Measurements from ENCODE around the gene RIC8B. TPM values are rescaled to one million over a fixed set of nuclear protein-coding genes. Genes with fewer than 3 reads are reported as not detected.

Gene RIC8B
- total RNA-seq, 1 donor from 2014 or later: 17.0 TPM

DNA sequence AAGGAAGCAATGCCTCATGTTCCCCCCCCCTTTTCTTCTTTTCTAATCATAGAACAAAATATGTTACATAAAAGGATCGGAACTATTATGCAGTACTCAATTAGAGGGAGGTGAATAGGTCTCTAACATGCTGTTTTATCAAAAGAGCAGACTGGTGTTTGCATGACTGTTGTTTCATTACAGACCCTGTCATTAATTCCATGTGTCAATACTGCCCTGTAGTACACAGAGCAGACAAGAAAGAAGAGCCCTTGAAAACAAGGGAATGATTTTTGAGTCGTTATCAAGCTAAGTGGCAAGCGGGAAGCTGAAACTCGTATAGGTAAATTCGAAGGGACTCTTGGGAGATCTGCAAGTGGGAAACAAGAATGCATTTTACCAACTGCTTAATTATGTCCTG is 104.3 kb downstream of the RIC8B start:
- DNase-seq (ENCODE audit: extremely low spot score, unreplicated experiment): no peak
- TF ChIP-seq, protein P1, sequence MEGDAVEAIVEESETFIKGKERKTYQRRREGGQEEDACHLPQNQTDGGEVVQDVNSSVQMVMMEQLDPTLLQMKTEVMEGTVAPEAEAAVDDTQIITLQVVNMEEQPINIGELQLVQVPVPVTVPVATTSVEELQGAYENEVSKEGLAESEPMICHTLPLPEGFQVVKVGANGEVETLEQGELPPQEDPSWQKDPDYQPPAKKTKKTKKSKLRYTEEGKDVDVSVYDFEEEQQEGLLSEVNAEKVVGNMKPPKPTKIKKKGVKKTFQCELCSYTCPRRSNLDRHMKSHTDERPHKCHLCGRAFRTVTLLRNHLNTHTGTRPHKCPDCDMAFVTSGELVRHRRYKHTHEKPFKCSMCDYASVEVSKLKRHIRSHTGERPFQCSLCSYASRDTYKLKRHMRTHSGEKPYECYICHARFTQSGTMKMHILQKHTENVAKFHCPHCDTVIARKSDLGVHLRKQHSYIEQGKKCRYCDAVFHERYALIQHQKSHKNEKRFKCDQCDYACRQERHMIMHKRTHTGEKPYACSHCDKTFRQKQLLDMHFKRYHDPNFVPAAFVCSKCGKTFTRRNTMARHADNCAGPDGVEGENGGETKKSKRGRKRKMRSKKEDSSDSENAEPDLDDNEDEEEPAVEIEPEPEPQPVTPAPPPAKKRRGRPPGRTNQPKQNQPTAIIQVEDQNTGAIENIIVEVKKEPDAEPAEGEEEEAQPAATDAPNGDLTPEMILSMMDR (IDR thresholded peaks at IDR 0.05): no peak
- H3K27me3 Mint-ChIP-seq (ENCODE audit: unreplicated experiment): no peaks in the 10 kb centered on the region
- no peak overlapping the region for H3K27ac Mint-ChIP-seq (ENCODE audit: unreplicated experiment)
- no peak overlapping the region for H3K4me3 Mint-ChIP-seq (ENCODE audit: unreplicated experiment)
- H3K4me1 Mint-ChIP-seq (ENCODE audit: unreplicated experiment): no peaks in the 10 kb centered on the region
- no peaks in the 10 kb centered on the region for H3K9me3 Mint-ChIP-seq (ENCODE audit: unreplicated experiment)
- peaks cover 32% of the 10 kb centered on the region for H3K36me3 Mint-ChIP-seq (ENCODE audit: unreplicated experiment)

DNA sequence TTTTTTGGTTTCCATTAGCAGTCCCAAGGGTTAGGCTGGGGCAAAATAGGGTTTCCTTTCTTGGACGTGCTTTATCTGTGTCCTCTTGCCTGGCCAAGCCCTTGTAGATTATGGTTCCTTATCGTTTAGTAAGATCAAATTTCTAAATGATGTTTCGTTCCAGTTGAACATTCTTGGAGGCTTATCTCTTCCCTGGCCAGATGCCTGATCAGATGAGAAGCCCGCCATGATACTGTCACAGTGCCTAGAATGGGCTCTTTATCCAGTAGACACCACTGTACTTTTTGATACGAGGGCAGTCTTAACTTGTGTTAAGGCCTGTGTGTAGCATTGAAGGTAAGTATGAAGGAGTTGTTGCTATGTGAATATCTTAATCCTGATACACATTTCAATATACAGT is 105.1 kb downstream of the RIC8B start:
- DNase-seq (ENCODE audit: extremely low spot score, unreplicated experiment): no peak
- TF ChIP-seq, protein P1 (IDR thresholded peaks at IDR 0.05): no peak
- no peaks in the 10 kb centered on the region for H3K4me1 Mint-ChIP-seq (ENCODE audit: unreplicated experiment)
- no peaks in the 10 kb centered on the region for H3K27me3 Mint-ChIP-seq (ENCODE audit: unreplicated experiment)
- H3K36me3 Mint-ChIP-seq (ENCODE audit: unreplicated experiment): peaks cover 31% of the 10 kb centered on the region
- H3K9me3 Mint-ChIP-seq (ENCODE audit: unreplicated experiment): no peaks in the 10 kb centered on the region
- H3K27ac Mint-ChIP-seq (ENCODE audit: unreplicated experiment): no peak overlapping the region
- no peak overlapping the region for H3K4me3 Mint-ChIP-seq (ENCODE audit: unreplicated experiment)

DNA sequence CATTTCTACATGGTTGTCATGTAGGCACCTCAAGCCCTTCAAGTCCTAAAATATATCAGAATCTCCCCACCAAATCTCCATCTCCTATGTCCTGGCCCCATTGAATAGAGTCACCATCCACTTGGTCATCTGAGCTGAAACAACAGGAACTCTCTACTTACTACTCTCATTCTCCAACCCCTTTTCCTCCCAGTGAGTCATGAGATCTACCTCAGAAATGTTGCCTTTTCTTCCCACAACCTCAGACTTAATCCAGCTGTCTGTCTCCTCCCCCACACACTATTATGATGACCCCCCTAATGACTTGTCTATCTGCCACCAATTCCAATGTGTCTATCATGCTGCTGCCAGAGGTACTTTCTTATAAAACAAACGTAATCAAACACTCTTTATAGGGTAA is 108.9 kb downstream of the RIC8B start:
- no peaks in the 10 kb centered on the region for H3K27me3 Mint-ChIP-seq (ENCODE audit: unreplicated experiment)
- DNase-seq (ENCODE audit: extremely low spot score, unreplicated experiment): no peak

DNA sequence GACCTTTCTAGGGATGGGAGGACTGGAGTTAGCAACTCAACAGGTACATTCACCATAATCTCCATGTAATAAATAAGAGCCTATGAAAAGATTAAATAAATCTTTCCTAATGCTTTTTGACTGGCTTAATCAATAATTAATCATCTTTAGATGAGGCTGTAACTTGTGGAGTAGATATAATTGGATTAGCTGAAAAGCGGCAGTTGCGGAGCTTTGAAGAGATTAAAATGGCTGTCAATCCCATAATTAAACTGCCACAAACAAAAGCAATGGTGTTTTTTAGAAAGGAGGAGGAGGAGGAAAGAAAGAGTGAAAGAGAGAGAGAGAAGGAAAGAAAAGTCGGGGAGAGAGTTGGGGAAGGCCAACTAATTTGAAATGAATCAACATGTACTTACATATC is 110.5 kb downstream of the RIC8B start:
- TF ChIP-seq, protein P1 (IDR thresholded peaks at IDR 0.05): no peak
- DNase-seq (ENCODE audit: extremely low spot score, unreplicated experiment): no peak
- no peaks in the 10 kb centered on the region for H3K9me3 Mint-ChIP-seq (ENCODE audit: unreplicated experiment)
- H3K4me1 Mint-ChIP-seq (ENCODE audit: unreplicated experiment): no peaks in the 10 kb centered on the region
- H3K36me3 Mint-ChIP-seq (ENCODE audit: unreplicated experiment): peaks cover 31% of the 10 kb centered on the region
- H3K27me3 Mint-ChIP-seq (ENCODE audit: unreplicated experiment): no peaks in the 10 kb centered on the region
- no peak overlapping the region for H3K4me3 Mint-ChIP-seq (ENCODE audit: unreplicated experiment)
- H3K27ac Mint-ChIP-seq (ENCODE audit: unreplicated experiment): no peak overlapping the region

More for the DNA sequence above, 108.9 kb downstream of the RIC8B start:
- H3K36me3 Mint-ChIP-seq (ENCODE audit: unreplicated experiment): peaks cover 36% of the 10 kb centered on the region
- no peak overlapping the region for H3K27ac Mint-ChIP-seq (ENCODE audit: unreplicated experiment)
- no peaks in the 10 kb centered on the region for H3K4me1 Mint-ChIP-seq (ENCODE audit: unreplicated experiment)
- H3K4me3 Mint-ChIP-seq (ENCODE audit: unreplicated experiment): no peak overlapping the region
- no peaks in the 10 kb centered on the region for H3K9me3 Mint-ChIP-seq (ENCODE audit: unreplicated experiment)
- TF ChIP-seq, protein P1 (IDR thresholded peaks at IDR 0.05): no peak

DNA sequence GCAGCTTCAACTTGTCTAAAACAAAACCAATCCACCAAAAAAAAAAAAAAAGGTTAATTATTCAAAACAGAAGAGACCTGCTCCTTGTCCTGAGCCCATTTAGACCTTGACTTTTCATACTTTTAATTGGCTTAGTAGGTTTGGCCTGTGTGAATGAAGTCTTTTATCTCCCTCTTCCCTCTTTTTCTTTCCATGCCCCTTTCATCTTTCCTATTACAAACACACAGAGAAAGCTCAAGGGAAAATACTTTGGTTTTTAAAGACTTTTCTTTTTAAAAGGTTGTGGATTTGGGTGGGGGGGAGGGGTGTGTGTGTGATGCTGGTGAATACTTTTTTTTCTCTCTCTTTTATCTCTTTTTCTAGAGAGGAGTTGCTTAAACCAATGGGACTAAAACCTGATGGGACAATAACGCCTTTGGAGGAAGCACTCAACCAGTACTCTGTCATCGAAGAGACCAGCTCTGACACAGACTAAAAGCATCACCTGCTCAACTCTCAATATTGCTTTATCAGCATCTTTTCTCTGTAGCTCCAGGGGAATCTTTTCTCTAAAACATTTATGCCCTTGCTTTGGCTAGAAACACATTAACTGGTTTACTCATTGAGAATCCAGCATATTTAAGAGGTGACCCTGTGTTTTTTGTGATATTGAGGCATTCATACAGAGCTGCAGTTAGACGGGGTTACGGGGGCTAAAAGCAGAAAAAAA is 111.2 kb downstream of the RIC8B start:
- Mint-ChIP-seq H3K27me3 (ENCODE audit: unreplicated experiment) (no peaks in the 10 kb centered on the region), H3K9me3 (ENCODE audit: unreplicated experiment) (no peaks in the 10 kb centered on the region), H3K4me1 (ENCODE audit: unreplicated experiment) (no peaks in the 10 kb centered on the region), H3K36me3 (ENCODE audit: unreplicated experiment) (peaks cover 29% of the 10 kb centered on the region), H3K27ac (ENCODE audit: unreplicated experiment) (no peak overlapping the region), H3K4me3 (ENCODE audit: unreplicated experiment) (no peak overlapping the region)
- TF ChIP-seq, protein P1 (IDR thresholded peaks at IDR 0.05): no peak
- DNase-seq (ENCODE audit: extremely low spot score, unreplicated experiment): no peak
